Stimulated activated CD8-positive, alpha-beta memory T cell treated with anti-CD3 and anti-CD28 coated beads, Interleukin-4, amount 100 ng/mL, for 4 hours (primary cell): ENCODE results near the gene FBRSL1.
A peak's percentile ranks its signal among the peaks of the same experiment; 100 is the strongest.

Experiments
- DNase-seq, 2 donors: peaks; one replicate each; pipeline ENCODE4 v3.0.0-alpha.2; 2020; ENCODE audit warnings: low read depth in 2 of 2, low spot score in 1 of 2

The FBRSL1 gene

GRCh38 chr12:132554845-132555630, 65.1 kb downstream of the FBRSL1 start:
- no peak for DNase-seq

DNA sequence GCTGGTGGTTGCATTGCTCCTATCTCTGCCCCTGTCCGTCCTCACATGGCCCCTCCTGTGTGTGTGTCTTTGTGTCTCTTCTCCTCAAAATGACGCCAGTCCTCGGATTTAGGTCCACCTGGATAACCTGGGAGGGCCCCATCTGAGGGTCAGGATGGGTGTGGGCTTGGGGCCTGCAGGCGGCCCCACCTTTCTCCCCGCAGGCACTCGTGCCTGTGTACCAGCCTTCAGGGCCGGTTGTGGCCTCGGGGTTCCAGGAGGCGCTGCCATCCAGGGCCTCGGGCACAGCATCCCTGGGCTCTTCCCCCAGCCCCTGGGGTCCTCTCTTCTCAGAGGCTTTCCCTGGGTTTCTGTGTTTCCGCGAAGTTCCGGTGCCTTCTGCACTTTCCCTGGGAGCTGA, 65.7 kb downstream of the FBRSL1 start:
- no peak for DNase-seq

GRCh38 chr12:132556216-132556615, 66.3 kb downstream of the FBRSL1 start:
- DNase-seq = no peak

GRCh38 chr12:132556801-132557200, 66.8 kb downstream of the FBRSL1 start:
- DNase-seq = no peak

- no peak for DNase-seq
These were observed 67.5 kb downstream of the FBRSL1 start for GRCh38 chr12:132557291-132558015.

DNA sequence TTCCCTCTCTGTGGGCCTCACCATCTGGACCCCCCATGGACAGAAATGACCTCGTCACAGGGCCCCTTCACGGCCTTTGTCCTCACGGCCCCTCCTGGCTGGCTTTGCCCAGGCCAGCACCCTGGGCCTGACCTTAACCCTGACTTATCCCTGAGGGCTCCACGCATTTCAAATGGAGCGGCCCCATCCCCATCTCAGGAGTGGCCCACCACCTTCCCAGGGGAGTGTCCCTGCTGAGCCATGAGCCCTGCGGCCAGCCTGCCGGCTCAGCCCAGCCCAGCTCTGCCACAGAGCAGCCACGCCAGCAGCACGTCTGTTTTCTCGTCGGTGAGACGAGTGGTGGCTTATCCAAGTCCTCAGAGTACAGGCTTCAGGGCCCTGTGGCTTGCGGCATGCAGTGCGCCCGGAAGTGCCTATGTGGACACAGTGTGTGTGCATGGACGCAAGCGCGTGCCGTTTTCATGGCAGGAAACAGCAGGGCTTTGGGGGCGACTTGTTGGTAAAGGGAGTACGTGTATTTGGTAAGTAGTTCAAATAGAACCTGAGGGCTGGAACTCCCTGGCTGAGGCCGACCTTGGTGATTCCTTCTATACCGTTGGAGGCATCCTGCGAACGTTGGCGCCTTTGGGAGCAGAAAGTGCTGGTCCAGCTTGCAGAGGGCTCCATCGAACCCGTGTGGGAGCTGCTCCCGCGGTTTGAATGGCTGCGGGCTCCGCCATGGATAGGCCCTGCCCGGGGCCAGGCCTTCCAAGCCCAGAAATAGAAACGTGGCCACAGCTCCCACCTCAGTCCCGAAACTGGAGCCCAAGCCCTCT, 68.3 kb downstream of the FBRSL1 start:
- DNase-seq = no peak

- DNase-seq = no peak
These were observed 69.1 kb downstream of the FBRSL1 start for GRCh38 chr12:132558861-132559623.

- no peak for DNase-seq
These were observed 69.9 kb downstream of the FBRSL1 start for GRCh38 chr12:132559652-132560363.

- DNase-seq = no peak
These were observed 70.3 kb downstream of the FBRSL1 start for GRCh38 chr12:132560364-132560613.

DNA sequence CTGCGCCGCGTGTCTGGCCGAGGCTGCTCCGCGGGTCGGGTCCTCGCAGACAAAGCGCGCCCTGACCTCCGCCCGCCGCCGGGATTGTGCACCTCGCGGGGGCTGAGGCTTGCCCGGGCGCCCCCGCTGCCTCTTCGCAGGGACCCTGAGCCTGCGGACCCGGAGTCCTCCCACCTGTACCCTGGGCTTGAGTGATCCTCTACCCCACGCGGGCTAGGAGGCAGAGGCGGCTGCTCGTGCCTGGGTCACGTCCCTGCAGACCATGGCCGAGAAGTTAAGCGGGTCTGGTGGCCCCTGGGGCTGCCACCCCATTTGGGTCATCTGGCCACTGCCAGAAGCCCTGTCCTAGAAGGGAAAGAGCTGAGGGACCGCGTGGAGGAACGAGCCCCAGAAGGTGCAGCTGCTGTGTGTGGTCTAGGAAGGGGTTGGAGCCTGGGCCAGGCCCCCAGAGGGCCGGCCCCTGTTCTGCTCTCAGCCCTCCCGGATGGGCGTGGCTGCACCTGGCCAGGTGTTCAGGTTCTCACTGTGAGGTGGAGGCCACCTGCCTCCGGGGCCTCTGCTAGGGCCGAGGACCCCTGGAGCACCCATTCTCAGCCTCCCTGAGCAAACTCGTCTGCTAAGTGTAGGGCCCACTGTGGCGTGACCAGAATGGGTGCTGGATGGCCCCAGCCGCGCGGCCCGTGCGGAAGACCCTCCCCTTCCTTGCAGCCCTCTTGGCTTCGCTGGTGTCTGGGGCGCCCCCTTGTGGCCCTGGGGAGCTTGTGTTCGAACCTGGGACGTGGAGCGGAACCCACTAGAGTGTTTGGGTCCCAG, 70.9 kb downstream of the FBRSL1 start:
- peak; percentile 43 to 47 for DNase-seq
